Osteocyte (in vitro differentiated cells): Measurements from ENCODE around the gene SLC2A8. TPM values are rescaled to one million over a fixed set of nuclear protein-coding genes. Genes with fewer than 3 reads are reported as not detected.

Experiments
- DNase-seq: peaks from one replicate; pipeline ENCODE4 v3.0.0; 2021; ENCODE audit warnings: mixed read lengths; ENCODE audit not compliant: unreplicated experiment; ENCODE audit errors: extremely low spot score
- H3K27ac Mint-ChIP-seq: one replicate; pipeline ENCODE4 v1.8.0; 2021; ENCODE audit warnings: mild to moderate bottlenecking, mixed read lengths; ENCODE audit not compliant: unreplicated experiment
- H3K27me3 Mint-ChIP-seq: one replicate; pipeline ENCODE4 v1.8.0; 2021; ENCODE audit warnings: mixed read lengths; ENCODE audit not compliant: unreplicated experiment
- H3K36me3 Mint-ChIP-seq: one replicate; pipeline ENCODE4 v1.8.0; 2021; ENCODE audit warnings: mixed read lengths; ENCODE audit not compliant: unreplicated experiment
- H3K4me1 Mint-ChIP-seq: one replicate; pipeline ENCODE4 v1.8.0; 2021; ENCODE audit warnings: mixed read lengths; ENCODE audit not compliant: unreplicated experiment
- H3K4me3 Mint-ChIP-seq: one replicate; pipeline ENCODE4 v1.8.0; 2021; ENCODE audit warnings: mild to moderate bottlenecking, moderate library complexity, mixed read lengths; ENCODE audit not compliant: unreplicated experiment
- H3K9me3 Mint-ChIP-seq: one replicate; pipeline ENCODE4 v1.8.0; 2021; ENCODE audit warnings: mixed read lengths; ENCODE audit not compliant: unreplicated experiment
- CTCF ChIP-seq: fragments of 200-600 bp; sonication (generic); IDR thresholded peaks from 2 replicates; pipeline ENCODE4 v1.5.0; 2021; ENCODE audit warnings: antibody characterized with exemption, mild to moderate bottlenecking, moderate library complexity
- total RNA-seq: library from RNA; stranded (reverse); gene quantifications from 2 replicates; pipeline ENCODE4 v1.2.1, GENCODE V29; 2021

Gene SLC2A8
- total RNA-seq, 1 donor from 2014 or later, result 18.2 TPM

GRCh38 chr9:127360829-127361228, 36.1 kb upstream of the SLC2A8 start:
- Mint-ChIP-seq H3K4me1 (peaks cover 2% of the 10 kb centered on the region), H3K27me3 (no peaks in the 10 kb centered on the region), H3K36me3 (peaks cover 3% of the 10 kb centered on the region), H3K4me3 (no peak overlapping the region), H3K27ac (no peak overlapping the region), H3K9me3 (no peaks in the 10 kb centered on the region)
- TF ChIP-seq CTCF, result peak; percentile 28
- DNase-seq, result no peak

GRCh38 chr9:127361561-127361960, 35.4 kb upstream of the SLC2A8 start:
- no peaks in the 10 kb centered on the region for H3K27me3 Mint-ChIP-seq
- peaks cover 3% of the 10 kb centered on the region for H3K36me3 Mint-ChIP-seq
- no peak for DNase-seq
- peaks cover 2% of the 10 kb centered on the region for H3K4me1 Mint-ChIP-seq
- no peak for TF ChIP-seq CTCF
- no peaks in the 10 kb centered on the region for H3K9me3 Mint-ChIP-seq
- H3K27ac Mint-ChIP-seq, result no peak overlapping the region
- H3K4me3 Mint-ChIP-seq, result no peak overlapping the region

- no peak for DNase-seq
- H3K27ac Mint-ChIP-seq, result no peak overlapping the region
- peaks cover 2% of the 10 kb centered on the region for H3K4me1 Mint-ChIP-seq
- H3K4me3 Mint-ChIP-seq, result no peak overlapping the region
- H3K36me3 Mint-ChIP-seq, result peaks cover 3% of the 10 kb centered on the region
- no peaks in the 10 kb centered on the region for H3K9me3 Mint-ChIP-seq
- TF ChIP-seq CTCF, result no peak
- H3K27me3 Mint-ChIP-seq, result no peaks in the 10 kb centered on the region
These were observed 34.1 kb upstream of the SLC2A8 start for GRCh38 chr9:127362829-127363228.

- no peak for TF ChIP-seq CTCF
- Mint-ChIP-seq H3K9me3 (no peaks in the 10 kb centered on the region), H3K4me3 (no peak overlapping the region), H3K27me3 (no peaks in the 10 kb centered on the region), H3K4me1 (peaks cover 2% of the 10 kb centered on the region), H3K27ac (no peak overlapping the region), H3K36me3 (peaks cover 5% of the 10 kb centered on the region)
- no peak for DNase-seq
These were observed 31.5 kb upstream of the SLC2A8 start for GRCh38 chr9:127365461-127365860.

GRCh38 chr9:127366594-127366993, 30.4 kb upstream of the SLC2A8 start:
- Mint-ChIP-seq H3K27me3 (peaks cover 3% of the 10 kb centered on the region), H3K9me3 (no peaks in the 10 kb centered on the region), H3K27ac (no peak overlapping the region), H3K4me1 (no peaks in the 10 kb centered on the region), H3K36me3 (peaks cover 5% of the 10 kb centered on the region), H3K4me3 (no peak overlapping the region)
- no peak for DNase-seq
- TF ChIP-seq CTCF, result no peak
